Measurements from ENCODE around the gene DEFB123.

DEFB123 gene

GRCh38 chr20:31472395-31473330 lies 32.2 kb downstream of the DEFB123 start:
- peaks cover 0 to 29% (median 19%) of the 10 kb centered on the region in 4 donors for H3K4me1 ChIP-seq
- no peak for TF ChIP-seq CTCF (IDR thresholded peaks at IDR 0.05)
- no peaks in the 10 kb centered on the region for H3K36me3 ChIP-seq
- no peaks in the 10 kb centered on the region for H3K9me3 ChIP-seq
- intact Hi-C loops (cut with DNase I; ENCODE audit: low total_unique reads) = no loop called here
- no peak overlapping the region for H3K4me3 ChIP-seq
- no peak for DNase-seq
- no peak overlapping the region for H3K27ac ChIP-seq
- no peaks in the 10 kb centered on the region for H3K27me3 ChIP-seq

- no peaks in the 10 kb centered on the region for H3K27me3 ChIP-seq
- H3K36me3 ChIP-seq = no peaks in the 10 kb centered on the region
- H3K27ac ChIP-seq = no peak overlapping the region
- no peak for DNase-seq
- intact Hi-C loops (cut with DNase I; ENCODE audit: low total_unique reads) = no loop called here
- peaks cover 0 to 29% (median 19%) of the 10 kb centered on the region in 4 donors for H3K4me1 ChIP-seq
- no peak overlapping the region for H3K4me3 ChIP-seq
- TF ChIP-seq CTCF (IDR thresholded peaks at IDR 0.05) = no peak
- no peaks in the 10 kb centered on the region for H3K9me3 ChIP-seq
These were observed 33.1 kb downstream of the DEFB123 start for GRCh38 chr20:31473331-31474096.

GRCh38 chr20:31474097-31474436 lies 33.6 kb downstream of the DEFB123 start:
- Histone ChIP-seq H3K4me1 (peaks cover 0 to 29% (median 19%) of the 10 kb centered on the region in 4 donors), H3K36me3 (no peaks in the 10 kb centered on the region), H3K4me3 (no peak overlapping the region), H3K27me3 (no peaks in the 10 kb centered on the region), H3K27ac (no peak overlapping the region), H3K9me3 (no peaks in the 10 kb centered on the region)
- TF ChIP-seq CTCF (IDR thresholded peaks at IDR 0.05) = no peak
- no peak for DNase-seq
- intact Hi-C loops (cut with DNase I; ENCODE audit: low total_unique reads) = no loop called here

GRCh38 chr20:31474758-31475427 lies 34.5 kb downstream of the DEFB123 start, which contains the start of the genes DEFB124 and REM1:
DEFB124 (minus strand) TSS chr20:31475127; CDS start chr20:31473013, 2,114 bp downstream.
REM1 (plus strand) TSS chr20:31475288; CDS start chr20:31476446, 1,158 bp downstream.
- TF ChIP-seq CTCF (IDR thresholded peaks at IDR 0.05) = no peak
- intact Hi-C loops (cut with DNase I; ENCODE audit: low total_unique reads) = no loop called here
- no peaks in the 10 kb centered on the region for H3K27me3 ChIP-seq
- H3K9me3 ChIP-seq = no peaks in the 10 kb centered on the region
- peak; percentile 43 to 75 for DNase-seq
- no peaks in the 10 kb centered on the region for H3K36me3 ChIP-seq
- peaks cover 0 to 29% (median 19%) of the 10 kb centered on the region in 4 donors for H3K4me1 ChIP-seq
- peak within 1 kb of the TSS; percentile 57 to 75 for H3K4me3 ChIP-seq
- peak within 1 kb of the TSS; percentile 76 to 82 for H3K27ac ChIP-seq

Measured in tibial artery (tissue), 4 donors.